Esophagus muscularis mucosa (tissue), 3 donors: ENCODE results near the gene ZNF594.
"Not testable (repeated sequence)": the region's sequence is repeated elsewhere in the genome, so short reads cannot be mapped to it uniquely, and the experiment has no call there.

Experiments used
- POLR2A ChIP-seq: fragments of 450-650 bp; IDR thresholded peaks from one replicate; pipeline ENCODE4 v1.6.1; 2017; ENCODE audit warnings: antibody characterized with exemption, moderate library complexity, mild to moderate bottlenecking, low read depth
- POLR2AphosphoS5 ChIP-seq, 2 donors: sonication (generic); formaldehyde crosslinking; IDR thresholded peaks; one replicate each; pipeline ENCODE4 v1.6.1; 2017; ENCODE audit warnings: antibody characterized with exemption in 2 of 2
- TF ChIP-seq, protein P1 (sequence below), 3 experiments: fragments of 200-600 bp in 2 of 3; fragments of 450-650 bp in 1 of 3; sonication (generic) in 2 of 3; IDR thresholded peaks; one replicate each; pipeline ENCODE4 v1.5.1; 2017 to 2019; ENCODE audit warnings: antibody characterized with exemption in 3 of 3, mild to moderate bottlenecking in 2 of 3, moderate library complexity in 1 of 3

DNA sequence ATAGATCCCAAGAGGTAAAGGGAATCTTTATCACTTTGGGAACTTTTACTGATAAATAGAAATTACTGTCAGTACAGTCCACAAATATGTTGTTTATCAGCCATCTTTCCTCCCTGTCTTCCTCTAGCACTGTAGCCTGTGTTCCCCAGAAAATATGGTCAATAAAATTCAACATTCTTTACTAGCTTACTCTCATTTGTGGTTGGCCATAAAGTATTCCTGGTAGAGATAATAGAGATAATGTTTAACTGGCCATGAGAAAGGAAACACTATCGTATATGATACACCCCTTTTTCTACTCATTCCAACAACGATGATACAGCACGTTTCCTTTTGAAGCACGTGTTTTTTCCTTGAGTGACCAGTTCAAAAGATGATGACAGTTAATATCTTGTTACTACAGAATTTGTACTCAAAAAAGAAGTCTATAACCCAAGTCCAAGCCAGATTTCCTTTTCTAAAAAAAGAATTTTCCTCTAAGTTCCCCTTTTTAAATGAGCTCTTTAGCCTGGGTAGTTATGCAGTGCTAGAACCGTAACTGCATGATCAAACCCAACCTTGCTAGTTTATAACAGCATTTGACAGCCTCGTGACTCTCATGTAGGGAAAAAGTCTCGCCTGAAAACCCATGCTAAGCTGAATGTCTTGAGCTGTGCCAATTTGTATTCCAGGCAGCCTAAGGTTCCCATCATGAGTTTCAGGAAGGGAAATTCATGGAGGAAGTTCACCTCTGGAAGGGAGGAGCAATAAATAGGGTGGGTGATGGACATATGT is 25.7 kb downstream of the ZNF594 start:
- TF ChIP-seq, protein P1, sequence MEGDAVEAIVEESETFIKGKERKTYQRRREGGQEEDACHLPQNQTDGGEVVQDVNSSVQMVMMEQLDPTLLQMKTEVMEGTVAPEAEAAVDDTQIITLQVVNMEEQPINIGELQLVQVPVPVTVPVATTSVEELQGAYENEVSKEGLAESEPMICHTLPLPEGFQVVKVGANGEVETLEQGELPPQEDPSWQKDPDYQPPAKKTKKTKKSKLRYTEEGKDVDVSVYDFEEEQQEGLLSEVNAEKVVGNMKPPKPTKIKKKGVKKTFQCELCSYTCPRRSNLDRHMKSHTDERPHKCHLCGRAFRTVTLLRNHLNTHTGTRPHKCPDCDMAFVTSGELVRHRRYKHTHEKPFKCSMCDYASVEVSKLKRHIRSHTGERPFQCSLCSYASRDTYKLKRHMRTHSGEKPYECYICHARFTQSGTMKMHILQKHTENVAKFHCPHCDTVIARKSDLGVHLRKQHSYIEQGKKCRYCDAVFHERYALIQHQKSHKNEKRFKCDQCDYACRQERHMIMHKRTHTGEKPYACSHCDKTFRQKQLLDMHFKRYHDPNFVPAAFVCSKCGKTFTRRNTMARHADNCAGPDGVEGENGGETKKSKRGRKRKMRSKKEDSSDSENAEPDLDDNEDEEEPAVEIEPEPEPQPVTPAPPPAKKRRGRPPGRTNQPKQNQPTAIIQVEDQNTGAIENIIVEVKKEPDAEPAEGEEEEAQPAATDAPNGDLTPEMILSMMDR (IDR thresholded peaks at IDR 0.05) = not testable (repeated sequence)
- TF ChIP-seq POLR2A; POLR2AphosphoS5 (IDR thresholded peaks at IDR 0.05): not testable (repeated sequence)
